Activated CD8-positive, alpha-beta memory T cell treated with anti-CD3 and anti-CD28 coated beads, Interleukin-2, amount 50 U/mL, for 1 hour (primary cell): ENCODE measurements around the gene HBS1L.

Experiments
- DNase-seq: peaks from one replicate; pipeline ENCODE4 v3.0.0-alpha.2; 2020; ENCODE audit errors: extremely low read depth

The HBS1L gene

GRCh38 chr6:134949927-134950326, 104.7 kb downstream of the HBS1L start, which contains the start of gene ALDH8A1:
Gene ALDH8A1 (minus strand): TSS chr6:134950101. CDS start chr6:134950053, 48 bp downstream.
- DNase-seq, result no peak

GRCh38 chr6:134948691-134949090, 105.9 kb downstream of the HBS1L start:
- DNase-seq, result no peak

- DNase-seq, result no peak
Observed at GRCh38 chr6:134948142-134948541, 106.5 kb downstream of the HBS1L start.

- DNase-seq, result no peak
Observed at GRCh38 chr6:134945045-134945444, 109.6 kb downstream of the HBS1L start.

GRCh38 chr6:134943522-134944111, 111.0 kb downstream of the HBS1L start:
- DNase-seq, result no peak

GRCh38 chr6:134938896-134939295, 115.7 kb downstream of the HBS1L start:
- no peak for DNase-seq

- no peak for DNase-seq
Observed at GRCh38 chr6:134937426-134937825, 117.2 kb downstream of the HBS1L start.

GRCh38 chr6:134936931-134937330, 117.7 kb downstream of the HBS1L start:
- DNase-seq, result no peak

- no peak for DNase-seq
Observed at GRCh38 chr6:134936476-134936875, 118.1 kb downstream of the HBS1L start.

GRCh38 chr6:134934793-134935485, 119.7 kb downstream of the HBS1L start:
- DNase-seq, result no peak

- DNase-seq, result no peak
Observed at GRCh38 chr6:134932535-134933470, 121.8 kb downstream of the HBS1L start.

GRCh38 chr6:134932098-134932497, 122.5 kb downstream of the HBS1L start:
- DNase-seq, result no peak

GRCh38 chr6:134930463-134930862, 124.2 kb downstream of the HBS1L start:
- no peak for DNase-seq

- DNase-seq, result no peak
Observed at GRCh38 chr6:134928151-134928900, 126.3 kb downstream of the HBS1L start.

- DNase-seq, result no peak
Observed at GRCh38 chr6:134925800-134926199, 128.8 kb downstream of the HBS1L start.

GRCh38 chr6:134921721-134922261, 132.8 kb downstream of the HBS1L start:
- no peak for DNase-seq

GRCh38 chr6:134921276-134921675, 133.3 kb downstream of the HBS1L start:
- no peak for DNase-seq

- no peak for DNase-seq
Observed at GRCh38 chr6:134920422-134920821, 134.2 kb downstream of the HBS1L start.

- no peak for DNase-seq
Observed at GRCh38 chr6:134918418-134918961, 136.1 kb downstream of the HBS1L start.

- no peak for DNase-seq
Observed at GRCh38 chr6:134911547-134911946, 143.1 kb downstream of the HBS1L start.

- DNase-seq, result no peak
Observed at GRCh38 chr6:134910593-134910935, 144.1 kb downstream of the HBS1L start.
